HepG2 (cell line): ENCODE measurements around the gene NMT2.

Experiments used
- EZH2 ChIP-seq: conservative IDR thresholded peaks from 2 replicates; pipeline ENCODE4 v1.6.1; 2012; ENCODE audit warnings: mild to moderate bottlenecking, low read depth, low read length, moderate library complexity
- KDM3A ChIP-seq: IDR thresholded peaks from 2 replicates; pipeline ENCODE4 v1.6.1; 2018; ENCODE audit warnings: low read depth, missing compliant biosample characterization
- MYC ChIP-seq: sonication (generic); formaldehyde crosslinking; IDR thresholded peaks from 2 replicates; pipeline ENCODE4 v1.9.0; 2021; ENCODE audit warnings: missing genetic modification reagents, borderline replicate concordance
- POLR2A ChIP-seq, 2 experiments: IDR thresholded peaks; 2 replicates each; pipeline ENCODE4 v1.6.1; 2011; ENCODE audit warnings: low read depth in 2 of 2, low read length in 2 of 2, mild to moderate bottlenecking in 1 of 2, moderate library complexity in 1 of 2; ENCODE audit not compliant: insufficient read depth in 1 of 2
- RELA ChIP-seq: sonication (generic); formaldehyde crosslinking; IDR thresholded peaks from 2 replicates; pipeline ENCODE4 v1.4.0; 2020; ENCODE audit warnings: missing genetic modification reagents
- TAF1 ChIP-seq: sonication (generic); formaldehyde crosslinking; IDR thresholded peaks from 2 replicates; pipeline ENCODE4 v1.4.0; 2020; ENCODE audit warnings: missing genetic modification reagents
- ZNF331 ChIP-seq: sonication (generic); formaldehyde crosslinking; IDR thresholded peaks from 2 replicates; pipeline ENCODE4 v1.4.0; 2020; ENCODE audit warnings: missing genetic modification reagents
- ZNF496 ChIP-seq: sonication (generic); formaldehyde crosslinking; IDR thresholded peaks from 2 replicates; pipeline ENCODE4 v1.8.1; 2023; ENCODE audit warnings: mild to moderate bottlenecking, moderate library complexity, missing genetic modification reagents; ENCODE audit not compliant: insufficient replicate concordance
- ZNF782 ChIP-seq: sonication (generic); formaldehyde crosslinking; IDR thresholded peaks from 2 replicates; pipeline ENCODE4 v1.4.0; 2020; ENCODE audit warnings: missing genetic modification reagents, mild to moderate bottlenecking, borderline replicate concordance
- TF ChIP-seq, protein P1 (sequence below): sonication (generic); formaldehyde crosslinking; IDR thresholded peaks from 2 replicates; pipeline ENCODE4 v1.5.0; 2020; ENCODE audit warnings: mild to moderate bottlenecking, missing genetic modification reagents, moderate library complexity
- TF ChIP-seq, protein P2 (sequence below): sonication (generic); formaldehyde crosslinking; IDR thresholded peaks from 2 replicates; pipeline ENCODE4 v1.8.0; 2022; ENCODE audit warnings: low read depth, missing genetic modification reagents

DNA sequence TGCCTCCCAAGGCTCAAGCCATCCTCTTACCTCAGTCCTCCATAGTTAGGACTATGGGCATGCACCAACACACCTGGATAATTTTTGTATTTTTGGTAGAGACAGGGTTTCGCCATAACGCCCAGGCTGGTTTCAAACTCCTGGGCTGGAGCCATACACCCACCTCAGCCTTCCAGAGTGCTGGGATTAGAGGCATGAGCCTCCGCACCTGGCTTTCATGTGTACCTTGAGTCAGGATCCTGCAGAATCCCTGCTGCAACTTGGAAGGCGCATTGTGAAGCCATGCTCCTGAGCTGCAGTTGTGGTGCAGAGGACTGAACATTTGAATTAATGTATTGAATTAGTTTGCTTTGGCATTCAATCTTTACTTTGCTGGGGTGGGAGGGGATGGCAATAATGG is 29.4 kb upstream of the NMT2 start:
- TF ChIP-seq POLR2A (IDR thresholded peaks at IDR 0.05; ENCODE audit: insufficient read depth in 1 of 2, low read depth in 2 of 2, low read length in 2 of 2) (no peak), EZH2 (no peak), MYC (CRISPR knock-in tag) (no peak), KDM3A (no peak), ZNF496 (CRISPR knock-in tag) (no peak), RELA (CRISPR knock-in tag) (no peak), ZNF782 (CRISPR knock-in tag) (no peak), TAF1 (CRISPR knock-in tag) (no peak), ZNF331 (CRISPR knock-in tag) (no peak)
- TF ChIP-seq, protein P1, sequence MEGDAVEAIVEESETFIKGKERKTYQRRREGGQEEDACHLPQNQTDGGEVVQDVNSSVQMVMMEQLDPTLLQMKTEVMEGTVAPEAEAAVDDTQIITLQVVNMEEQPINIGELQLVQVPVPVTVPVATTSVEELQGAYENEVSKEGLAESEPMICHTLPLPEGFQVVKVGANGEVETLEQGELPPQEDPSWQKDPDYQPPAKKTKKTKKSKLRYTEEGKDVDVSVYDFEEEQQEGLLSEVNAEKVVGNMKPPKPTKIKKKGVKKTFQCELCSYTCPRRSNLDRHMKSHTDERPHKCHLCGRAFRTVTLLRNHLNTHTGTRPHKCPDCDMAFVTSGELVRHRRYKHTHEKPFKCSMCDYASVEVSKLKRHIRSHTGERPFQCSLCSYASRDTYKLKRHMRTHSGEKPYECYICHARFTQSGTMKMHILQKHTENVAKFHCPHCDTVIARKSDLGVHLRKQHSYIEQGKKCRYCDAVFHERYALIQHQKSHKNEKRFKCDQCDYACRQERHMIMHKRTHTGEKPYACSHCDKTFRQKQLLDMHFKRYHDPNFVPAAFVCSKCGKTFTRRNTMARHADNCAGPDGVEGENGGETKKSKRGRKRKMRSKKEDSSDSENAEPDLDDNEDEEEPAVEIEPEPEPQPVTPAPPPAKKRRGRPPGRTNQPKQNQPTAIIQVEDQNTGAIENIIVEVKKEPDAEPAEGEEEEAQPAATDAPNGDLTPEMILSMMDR (CRISPR knock-in tag) = no peak
- TF ChIP-seq, protein P2, sequence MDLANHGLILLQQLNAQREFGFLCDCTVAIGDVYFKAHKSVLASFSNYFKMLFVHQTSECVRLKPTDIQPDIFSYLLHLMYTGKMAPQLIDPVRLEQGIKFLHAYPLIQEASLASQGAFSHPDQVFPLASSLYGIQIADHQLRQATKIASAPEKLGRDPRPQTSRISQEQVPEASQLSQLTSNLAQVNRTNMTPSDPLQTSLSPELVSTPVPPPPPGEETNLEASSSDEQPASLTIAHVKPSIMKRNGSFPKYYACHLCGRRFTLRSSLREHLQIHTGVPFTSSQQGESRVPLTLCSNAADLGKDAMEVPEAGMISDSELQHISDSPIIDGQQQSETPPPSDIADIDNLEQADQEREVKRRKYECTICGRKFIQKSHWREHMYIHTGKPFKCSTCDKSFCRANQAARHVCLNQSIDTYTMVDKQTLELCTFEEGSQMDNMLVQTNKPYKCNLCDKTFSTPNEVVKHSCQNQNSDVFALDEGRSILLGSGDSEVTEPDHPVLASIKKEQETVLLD = no peak
